ENCODE data around the gene FSD1L. TPM values are rescaled to one million over a fixed set of nuclear protein-coding genes. Genes with fewer than 3 reads are reported as not detected.

The FSD1L gene
- total and polyA plus RNA-seq, 3 donors from 2014 or later: 9.1 to 12.2 (median 9.4) TPM

GRCh38 chr9:105437704-105438103, 10.1 kb upstream of the FSD1L start:
- Histone ChIP-seq H3K4me3 (no peak overlapping the region), H3K9me3 (no peaks in the 10 kb centered on the region), H3K4me1 (no peaks in the 10 kb centered on the region), H3K27ac (no peak overlapping the region), H3K27me3 (no peaks in the 10 kb centered on the region), H3K36me3 (ENCODE audit: low read depth, missing control alignments) (no peaks in the 10 kb centered on the region)
- 76 to 82% methylated on average over 1 of the region's 1 CpG for WGBS, 2 donors
- intact Hi-C loops (cut with DNase I; ENCODE audit: low total_unique reads): no loop called here
- TF ChIP-seq CTCF (IDR thresholded peaks at IDR 0.05) (no peak), POLR2A (IDR thresholded peaks at IDR 0.05) (no peak)
- no peak for DNase-seq

GRCh38 chr9:105438141-105438806, 9.6 kb upstream of the FSD1L start:
- Histone ChIP-seq H3K27me3 (no peaks in the 10 kb centered on the region), H3K36me3 (ENCODE audit: low read depth, missing control alignments) (no peaks in the 10 kb centered on the region), H3K4me3 (no peak overlapping the region), H3K4me1 (no peaks in the 10 kb centered on the region), H3K27ac (no peak overlapping the region), H3K9me3 (no peaks in the 10 kb centered on the region)
- 40 to 48% methylated on average over 8 of the region's 8 CpGs for WGBS, 2 donors
- intact Hi-C loops (cut with DNase I; ENCODE audit: low total_unique reads): no loop called here
- no peak for TF ChIP-seq CTCF (IDR thresholded peaks at IDR 0.05)
- no peak for TF ChIP-seq POLR2A (IDR thresholded peaks at IDR 0.05)
- DNase-seq: no peak

GRCh38 chr9:105439428-105439827, 8.4 kb upstream of the FSD1L start:
- no peaks in the 10 kb centered on the region for H3K9me3 ChIP-seq
- H3K27me3 ChIP-seq: no peaks in the 10 kb centered on the region
- H3K4me1 ChIP-seq: no peaks in the 10 kb centered on the region
- TF ChIP-seq CTCF (IDR thresholded peaks at IDR 0.05): no peak
- TF ChIP-seq POLR2A (IDR thresholded peaks at IDR 0.05): no peak
- no peak for DNase-seq
- H3K36me3 ChIP-seq (ENCODE audit: low read depth, missing control alignments): no peaks in the 10 kb centered on the region
- intact Hi-C loops (cut with DNase I; ENCODE audit: low total_unique reads): no loop called here
- no peak overlapping the region for H3K4me3 ChIP-seq
- H3K27ac ChIP-seq: no peak overlapping the region

- WGBS, 2 donors: 48 to 49% methylated on average over 2 of the region's 2 CpGs
- no peak overlapping the region for H3K4me3 ChIP-seq
- no peaks in the 10 kb centered on the region for H3K4me1 ChIP-seq
- H3K9me3 ChIP-seq: no peaks in the 10 kb centered on the region
- intact Hi-C loops (cut with DNase I; ENCODE audit: low total_unique reads): no loop called here
- TF ChIP-seq POLR2A (IDR thresholded peaks at IDR 0.05) (no peak), CTCF (IDR thresholded peaks at IDR 0.05) (no peak)
- no peaks in the 10 kb centered on the region for H3K27me3 ChIP-seq
- DNase-seq: peak; percentile 17
- H3K27ac ChIP-seq: no peak overlapping the region
- H3K36me3 ChIP-seq (ENCODE audit: low read depth, missing control alignments): no peaks in the 10 kb centered on the region
Measured at GRCh38 chr9:105441616-105442160, 6.1 kb upstream of the FSD1L start.

GRCh38 chr9:105443121-105443520, 4.7 kb upstream of the FSD1L start:
- no peaks in the 10 kb centered on the region for H3K27me3 ChIP-seq
- H3K27ac ChIP-seq: no peak overlapping the region
- H3K9me3 ChIP-seq: no peaks in the 10 kb centered on the region
- 86 to 88% methylated on average over 8 of the region's 8 CpGs for WGBS, 2 donors
- no peak overlapping the region for H3K4me3 ChIP-seq
- no peaks in the 10 kb centered on the region for H3K36me3 ChIP-seq (ENCODE audit: low read depth, missing control alignments)
- intact Hi-C loops (cut with DNase I; ENCODE audit: low total_unique reads): no loop called here
- DNase-seq: no peak
- H3K4me1 ChIP-seq: no peaks in the 10 kb centered on the region
- TF ChIP-seq POLR2A (IDR thresholded peaks at IDR 0.05): no peak
- no peak for TF ChIP-seq CTCF (IDR thresholded peaks at IDR 0.05)

Data from testis (tissue), 3 donors.